Colon (tissue), 2 donors: ENCODE data around the gene RCOR1.
"Not testable (repeated sequence)": the region's sequence is repeated elsewhere in the genome, so short reads cannot be mapped to it uniquely, and the experiment has no call there.

Experiments used
- FAIRE-seq: peaks from 2 replicates; lab custom pipeline; 2012; peaks lifted over from hg19 to GRCh38; lab: Jason Lieb, UNC
- donor health status: control.
- donor health status: control.

Gene RCOR1

DNA sequence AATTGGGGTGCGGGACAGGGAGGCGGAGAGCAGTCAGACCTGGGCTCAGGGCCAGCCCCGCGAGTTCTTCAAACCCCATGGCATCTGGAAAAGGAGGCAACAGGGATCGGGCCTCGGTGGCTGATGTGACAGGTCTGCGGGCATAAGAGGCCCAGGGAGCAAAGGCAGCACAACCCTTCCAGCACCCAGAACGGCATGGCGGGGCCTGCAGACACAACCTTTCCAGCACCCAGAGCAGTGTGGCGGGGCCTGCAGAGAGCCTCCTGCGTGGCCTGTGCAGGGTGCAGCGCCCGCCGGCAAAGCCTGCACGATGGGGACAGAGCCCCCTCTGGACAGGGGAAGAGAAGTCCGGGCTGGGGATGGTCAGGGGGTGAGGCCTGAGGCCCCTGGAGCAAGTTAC, 158.6 kb downstream of the RCOR1 start:
- no peak for FAIRE-seq

DNA sequence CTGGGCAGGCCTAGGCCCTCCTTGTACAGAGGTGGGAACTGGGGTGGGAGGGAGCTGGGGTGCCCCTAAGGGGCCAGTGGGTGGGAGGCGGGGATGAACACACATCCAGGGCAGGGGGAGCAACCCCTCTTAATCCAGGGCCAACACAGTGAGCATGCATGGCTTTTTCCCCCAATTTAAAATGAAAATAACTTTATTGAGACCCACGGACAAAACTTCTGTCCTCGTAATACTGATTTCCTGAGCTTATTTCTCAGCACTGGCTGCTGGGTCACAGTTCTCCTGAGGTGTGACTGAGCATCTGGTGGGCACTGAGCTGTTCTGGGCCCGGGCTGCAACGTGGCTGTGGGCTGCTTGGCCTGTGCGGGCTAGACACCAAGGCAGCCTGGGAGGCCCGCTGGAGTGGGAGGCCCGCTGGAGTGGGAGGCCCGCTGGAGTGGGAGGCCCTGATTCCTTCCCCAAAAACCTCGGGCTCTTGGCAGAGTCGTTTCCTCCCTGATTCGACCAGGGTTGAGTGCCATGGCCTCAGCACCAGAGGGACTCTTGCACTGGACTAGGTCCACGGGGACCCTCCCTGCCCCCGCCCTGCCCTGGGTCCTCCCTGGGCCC, 159.9 kb downstream of the RCOR1 start:
- no peak for FAIRE-seq

DNA sequence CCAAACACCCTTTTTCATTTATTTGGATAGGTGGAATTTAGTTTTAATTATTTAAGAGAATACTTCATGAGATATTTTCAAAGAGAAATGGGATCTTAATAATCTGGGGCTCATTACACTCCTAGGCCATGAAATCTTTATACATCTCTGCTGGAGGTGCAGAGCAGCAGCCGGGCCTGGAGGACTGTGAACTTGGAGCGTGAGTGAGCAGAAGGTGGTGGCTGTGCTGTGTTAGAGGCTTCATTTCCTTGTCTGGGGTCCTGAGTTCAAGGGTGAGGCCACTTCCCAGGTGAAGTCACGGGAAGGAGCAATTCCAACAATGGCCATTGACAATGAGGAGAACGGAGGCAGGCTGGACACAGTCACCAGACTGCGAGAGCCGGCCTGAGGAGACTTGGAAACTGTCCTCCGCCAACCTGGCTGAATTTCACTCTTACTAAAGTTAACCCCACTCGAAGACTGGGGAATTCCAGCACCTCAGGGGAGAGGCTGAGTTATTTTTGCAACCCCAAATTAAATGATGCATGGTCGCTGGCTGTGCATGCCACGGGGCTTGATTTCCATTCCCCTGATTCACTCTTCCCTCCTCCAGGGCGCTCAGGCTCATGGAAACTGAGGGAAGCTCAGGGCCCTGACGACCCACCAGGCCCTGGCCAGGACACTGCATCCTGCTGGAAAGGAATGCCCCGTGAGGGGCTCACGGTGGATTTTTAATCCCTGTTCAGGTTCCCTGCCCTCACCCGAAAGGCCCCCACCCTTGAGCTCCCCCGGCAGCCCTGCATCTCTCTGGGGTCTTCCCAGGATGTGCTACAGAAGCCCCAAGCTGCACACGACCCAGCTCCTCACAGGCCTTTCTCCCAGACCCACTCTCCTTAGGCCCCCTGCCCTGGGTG, 162.2 kb downstream of the RCOR1 start:
- FAIRE-seq = no peak

DNA sequence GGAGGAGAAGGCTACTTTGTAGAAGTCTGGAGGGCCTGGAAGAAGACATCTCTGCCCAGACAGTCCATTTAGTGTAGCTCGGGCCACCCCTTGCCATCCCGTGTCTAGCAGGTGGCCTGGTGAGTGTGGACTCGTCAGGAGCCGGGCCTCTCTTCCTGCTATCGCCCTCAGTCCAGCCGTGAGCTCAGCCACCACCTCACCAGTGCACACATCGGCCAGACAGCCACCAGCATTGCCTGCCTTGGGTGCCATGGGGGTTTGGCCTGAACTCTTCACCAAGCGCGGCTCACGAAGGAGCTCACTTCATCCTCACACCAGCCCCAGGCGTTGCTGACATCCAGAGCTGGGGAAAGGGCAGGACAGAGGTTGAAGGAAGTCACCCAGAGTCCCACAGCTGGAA, 165.2 kb downstream of the RCOR1 start:
- no peak for FAIRE-seq

DNA sequence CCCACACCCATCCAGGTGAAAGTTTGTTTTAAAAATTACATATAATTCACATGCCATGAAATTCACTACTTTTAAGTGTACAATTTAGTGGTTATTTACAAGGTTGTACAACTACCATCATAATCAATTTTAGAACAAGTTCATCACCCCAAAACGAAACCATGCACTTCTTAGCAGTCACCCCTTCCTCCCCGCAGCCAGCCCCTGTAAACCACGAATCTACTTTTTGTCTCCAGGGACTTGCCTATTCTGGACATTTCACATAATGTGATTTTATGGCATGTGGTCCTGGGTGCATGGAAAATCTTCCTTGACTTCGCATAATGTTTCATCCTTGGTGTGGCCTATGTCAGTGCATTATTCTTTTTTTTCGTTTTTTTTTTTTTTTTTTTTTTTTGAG, 165.6 kb downstream of the RCOR1 start:
- no peak for FAIRE-seq

DNA sequence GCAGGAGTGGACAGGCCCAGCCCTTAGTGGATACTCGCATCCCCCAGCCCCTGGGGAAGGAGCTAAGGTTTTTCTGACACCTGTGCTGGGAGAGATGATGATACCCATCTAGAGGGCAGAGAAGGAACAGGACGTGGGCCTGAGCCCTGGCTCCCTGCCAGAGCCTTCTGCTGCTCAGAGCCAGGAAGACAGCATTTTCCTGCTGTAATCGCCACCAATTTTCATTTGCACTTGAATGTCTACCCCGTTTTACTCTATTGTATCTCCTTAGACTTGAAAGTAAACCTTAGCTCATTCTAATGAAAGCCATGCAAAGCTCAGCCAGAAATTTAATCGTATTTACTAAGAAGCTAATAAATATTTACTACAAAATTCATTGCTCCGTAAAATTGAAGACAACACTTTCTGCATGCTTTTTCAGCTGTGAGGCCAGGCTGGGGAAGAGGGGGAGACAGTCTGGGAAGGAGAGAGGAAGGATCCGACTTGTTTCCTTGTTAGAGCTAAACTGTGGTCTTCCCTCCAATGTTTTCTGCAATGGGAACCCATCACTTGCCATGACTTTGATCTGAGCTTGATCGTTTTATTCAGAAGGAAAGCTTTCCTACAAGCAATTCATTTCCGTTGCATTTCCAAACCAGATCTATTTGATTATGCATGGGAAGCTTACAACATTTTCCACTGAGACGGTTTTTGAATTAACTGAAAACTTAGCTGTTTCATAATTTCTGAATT, 167.2 kb downstream of the RCOR1 start:
- FAIRE-seq = no peak

DNA sequence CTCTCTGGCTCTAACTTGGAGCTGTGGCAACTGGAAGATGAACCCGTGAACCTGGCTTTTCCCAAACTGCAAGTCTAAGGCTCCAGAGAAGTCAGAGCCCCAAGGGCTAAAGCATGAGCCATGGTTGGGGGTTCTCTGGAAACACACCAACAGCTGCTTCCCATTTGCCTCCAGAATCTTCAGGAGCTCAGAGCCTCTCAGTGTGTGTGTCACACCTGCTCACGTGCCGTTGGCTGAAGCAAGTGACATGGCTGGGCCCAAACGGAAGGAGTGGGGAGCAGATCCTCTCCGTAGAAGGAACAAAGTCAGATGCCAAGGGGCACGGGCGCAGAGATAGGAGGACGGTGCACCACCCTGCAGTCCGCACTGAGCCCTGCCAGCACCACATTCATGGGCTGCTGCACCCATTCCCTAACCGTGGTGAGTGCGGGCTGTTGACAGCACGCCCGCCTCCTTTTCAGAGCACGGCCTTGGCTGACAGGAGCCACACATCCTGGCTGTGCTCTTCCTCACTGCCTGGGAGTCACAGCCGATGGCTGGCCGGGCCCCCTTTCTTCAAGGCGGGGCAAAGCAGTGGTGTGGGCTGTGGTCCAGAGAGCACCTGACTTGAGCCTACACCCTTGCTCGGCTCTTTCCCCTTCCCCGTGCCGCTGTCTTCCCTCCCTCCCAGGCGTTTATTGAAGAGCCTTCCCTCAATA, 168.2 kb downstream of the RCOR1 start:
- no peak for FAIRE-seq

DNA sequence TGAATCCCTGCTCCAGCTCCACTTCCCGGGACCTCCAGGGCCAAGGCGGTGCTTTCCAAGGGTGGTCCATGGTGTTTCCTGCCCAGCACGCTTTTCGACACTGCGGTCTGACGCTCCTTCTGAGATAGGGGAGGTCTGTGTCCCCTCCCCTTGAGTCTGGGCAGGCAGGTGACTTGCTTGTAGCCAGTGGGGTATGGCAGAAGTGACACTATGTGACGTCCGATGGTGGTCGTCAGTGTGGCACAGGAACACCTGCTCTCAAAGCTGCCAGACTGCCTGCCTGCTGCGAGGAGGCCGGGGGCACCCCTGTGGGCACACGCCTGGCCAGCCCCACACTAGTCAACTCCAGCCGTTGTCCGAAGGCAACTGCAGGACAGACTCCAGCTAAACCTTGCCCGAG, 168.8 kb downstream of the RCOR1 start:
- no peak for FAIRE-seq

DNA sequence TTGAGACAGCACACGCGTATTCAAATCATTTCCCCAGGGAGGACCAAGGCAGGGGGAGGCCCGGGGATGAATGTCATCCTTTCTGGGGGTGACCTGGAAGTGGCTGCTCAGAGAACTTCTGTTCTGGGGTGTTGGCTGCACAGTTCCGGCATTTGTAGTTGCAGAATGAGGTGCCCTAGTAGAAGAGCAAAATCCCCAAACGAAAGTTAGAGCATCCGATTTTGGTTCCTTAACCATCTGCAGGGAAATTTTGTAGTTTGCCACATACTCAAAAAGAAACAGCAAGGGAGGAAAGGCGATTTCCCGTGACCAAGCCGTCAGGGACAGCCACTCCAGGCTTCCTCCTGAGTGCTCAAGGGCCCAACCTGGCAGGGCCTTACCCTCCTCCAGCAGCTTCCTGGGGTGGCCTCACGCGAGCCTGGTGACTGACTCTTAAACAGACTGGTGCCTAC, 171.8 kb downstream of the RCOR1 start:
- no peak for FAIRE-seq

DNA sequence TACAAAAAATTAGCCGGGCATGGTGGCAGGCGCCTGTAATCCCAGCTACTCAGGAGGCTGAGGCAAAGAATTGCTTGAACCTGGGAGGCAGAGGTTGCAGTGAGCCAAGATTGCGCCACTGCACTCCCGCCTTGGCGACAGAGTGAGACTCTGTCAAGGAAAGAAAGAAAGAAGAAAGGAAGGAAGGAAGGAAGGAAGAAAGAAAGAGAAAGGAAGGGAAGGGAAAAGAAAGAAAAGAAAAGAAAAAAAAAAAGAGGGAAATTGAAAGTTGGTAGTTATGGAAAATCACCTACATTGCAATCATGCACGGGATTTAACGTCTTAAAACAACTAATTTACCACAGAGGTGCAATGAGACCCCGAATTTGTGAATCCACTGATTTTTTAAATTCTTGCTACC, 173.3 kb downstream of the RCOR1 start:
- not testable (repeated sequence) for FAIRE-seq

DNA sequence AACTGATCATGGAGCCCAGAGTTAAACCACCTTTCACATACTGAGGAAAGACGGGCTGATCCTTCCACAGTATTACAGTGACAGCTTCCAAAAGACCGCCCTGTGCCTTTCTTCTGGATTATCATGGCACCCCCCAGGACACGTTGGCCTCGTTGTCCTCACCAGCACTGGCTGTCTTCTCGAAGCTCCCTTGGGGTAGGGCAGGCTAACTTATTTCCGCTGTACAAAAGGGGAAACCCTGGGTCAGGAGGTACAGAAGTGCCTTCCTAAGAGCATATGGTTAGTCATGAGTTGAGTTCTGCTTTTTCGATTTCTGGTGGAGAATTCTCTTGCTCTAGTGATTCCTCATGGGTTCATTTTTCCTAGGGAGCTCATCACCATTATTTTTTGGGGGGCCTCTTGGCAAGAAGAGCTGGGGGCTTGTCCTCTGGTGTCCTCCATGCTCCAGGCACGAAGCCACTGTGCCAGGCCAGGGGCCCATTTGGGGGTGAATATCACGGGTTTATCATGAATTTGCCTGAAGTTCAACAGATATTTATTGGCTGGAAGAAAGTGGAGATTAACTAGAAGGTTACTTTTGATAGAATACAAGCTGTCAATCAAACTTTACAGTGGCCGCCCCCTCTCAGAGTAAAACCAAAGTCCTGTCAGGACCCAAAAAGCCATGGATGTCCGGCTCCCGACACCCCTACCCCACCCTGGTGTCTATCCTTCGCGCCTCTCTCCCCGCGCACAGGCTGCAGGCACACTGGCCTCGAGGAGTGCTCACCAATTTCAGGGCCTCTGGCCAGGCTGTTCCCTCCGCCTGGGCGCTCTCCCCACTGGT, 176.0 kb downstream of the RCOR1 start:
- FAIRE-seq = no peak

DNA sequence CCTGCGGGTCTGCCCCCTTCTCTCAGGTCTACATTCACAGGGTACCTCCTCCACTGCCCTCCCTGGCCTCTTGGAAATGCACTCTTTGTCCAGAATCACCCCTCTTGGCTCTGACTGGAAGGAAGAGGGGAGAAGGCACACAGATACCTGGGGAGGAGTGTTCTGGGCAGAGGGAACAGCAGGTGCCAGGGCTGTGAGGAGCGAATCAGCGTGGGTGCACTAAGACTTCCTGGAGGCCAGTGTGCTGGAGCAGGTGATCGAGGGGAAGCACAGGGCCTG, 176.5 kb downstream of the RCOR1 start:
- FAIRE-seq = no peak

DNA sequence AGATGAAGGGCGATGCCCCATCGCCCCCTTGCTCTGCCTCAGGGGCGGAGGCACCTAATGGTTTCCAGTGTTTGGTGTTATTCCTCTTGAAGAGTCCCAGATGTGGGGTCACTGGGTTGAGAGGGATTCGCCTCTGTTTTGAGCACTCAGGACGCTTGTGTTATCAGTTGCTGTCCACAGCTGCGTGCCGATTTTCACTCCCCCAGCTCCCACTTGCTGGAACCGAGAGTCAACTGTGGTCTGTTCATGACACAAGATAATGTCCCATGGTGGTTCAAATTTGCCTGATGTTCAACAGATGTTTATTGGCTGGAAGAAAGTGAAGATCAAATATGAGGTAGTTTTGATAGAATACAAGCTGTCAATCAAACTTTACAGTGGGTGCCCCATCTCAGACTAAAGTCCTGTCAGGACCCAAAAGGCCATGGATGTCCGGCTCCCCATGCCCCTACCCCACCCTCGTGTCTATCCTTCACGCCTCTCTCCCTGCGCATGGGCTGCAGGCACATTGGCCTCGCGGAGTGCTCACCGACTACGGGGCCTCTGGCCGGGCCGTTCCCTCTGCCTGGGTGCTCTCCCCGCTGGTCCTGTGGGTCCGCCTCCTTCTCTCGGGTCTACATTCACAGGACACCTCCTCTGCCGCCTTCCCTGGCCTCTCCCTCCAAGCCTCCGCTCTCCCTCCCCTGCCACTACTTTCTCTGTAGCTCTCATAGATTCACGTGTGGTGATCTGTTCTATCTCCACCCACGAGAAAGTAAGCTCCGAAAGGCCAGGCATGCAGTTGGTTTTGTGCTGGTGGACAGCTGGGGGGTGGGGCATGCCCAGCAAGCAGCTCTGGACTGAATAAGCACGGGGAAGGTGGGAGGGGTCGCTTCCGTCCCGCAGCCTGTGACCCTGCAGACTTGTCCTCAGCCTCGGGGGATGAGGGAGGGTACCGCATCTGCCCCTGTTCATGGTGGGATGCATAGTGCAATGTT, 178.0 kb downstream of the RCOR1 start:
- no peak for FAIRE-seq

DNA sequence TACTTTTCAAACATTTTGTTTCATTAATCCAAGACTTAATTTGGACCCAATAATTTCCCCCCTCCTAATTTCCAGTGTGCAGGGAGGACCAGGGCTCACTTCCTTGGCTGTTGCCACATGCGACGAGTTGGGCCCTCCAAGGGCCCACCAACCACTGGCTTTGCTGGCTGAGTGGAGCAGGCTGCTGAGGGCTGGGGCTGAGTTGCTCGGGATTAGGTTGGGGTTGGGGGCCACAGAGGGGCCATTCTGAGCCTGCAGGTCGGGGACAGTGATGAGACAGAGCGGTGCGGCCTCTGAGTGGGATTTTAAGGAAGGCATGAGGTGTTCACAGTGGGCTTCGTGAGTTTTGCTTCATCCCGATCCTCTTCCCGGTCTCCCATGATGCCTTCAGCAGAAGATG, 178.7 kb downstream of the RCOR1 start:
- no peak for FAIRE-seq

DNA sequence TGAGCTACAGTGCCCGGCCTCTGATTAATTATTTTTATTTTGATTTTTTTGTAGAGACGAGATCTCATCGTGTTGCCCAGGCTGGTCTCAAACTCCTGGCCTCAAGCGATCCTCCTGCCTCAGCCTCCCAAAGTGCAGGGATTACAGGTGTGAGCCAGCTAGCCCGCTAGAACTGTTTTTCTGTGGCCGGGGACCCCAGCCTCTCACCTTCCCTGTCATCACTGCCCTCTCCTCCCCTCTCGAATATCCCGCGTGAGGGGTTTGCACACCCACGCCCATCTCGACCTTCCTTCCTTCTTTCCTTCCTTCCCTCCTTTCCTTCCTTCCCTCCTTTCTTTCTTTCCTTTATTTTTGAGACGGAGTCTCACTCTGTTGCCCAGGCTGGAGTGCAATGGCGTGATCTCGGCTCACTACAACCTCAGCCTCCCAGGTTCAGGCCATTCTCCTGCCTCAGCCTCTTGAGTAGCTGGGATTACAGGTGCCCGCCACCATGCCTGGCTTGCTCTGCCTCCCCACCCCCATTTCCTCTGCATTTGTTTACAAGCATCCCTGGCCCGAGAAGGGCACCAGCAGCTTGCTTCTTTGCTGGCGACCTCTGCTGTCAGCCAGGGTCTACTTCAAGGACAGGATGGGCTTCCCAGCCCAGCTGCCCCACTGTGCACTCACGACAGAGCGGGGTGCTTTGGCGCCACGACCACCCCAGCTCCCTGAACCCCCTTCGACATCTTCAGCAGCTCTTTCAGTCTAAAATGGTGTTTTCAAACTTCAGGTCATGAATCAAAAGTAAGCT, 180.5 kb downstream of the RCOR1 start:
- no peak for FAIRE-seq

DNA sequence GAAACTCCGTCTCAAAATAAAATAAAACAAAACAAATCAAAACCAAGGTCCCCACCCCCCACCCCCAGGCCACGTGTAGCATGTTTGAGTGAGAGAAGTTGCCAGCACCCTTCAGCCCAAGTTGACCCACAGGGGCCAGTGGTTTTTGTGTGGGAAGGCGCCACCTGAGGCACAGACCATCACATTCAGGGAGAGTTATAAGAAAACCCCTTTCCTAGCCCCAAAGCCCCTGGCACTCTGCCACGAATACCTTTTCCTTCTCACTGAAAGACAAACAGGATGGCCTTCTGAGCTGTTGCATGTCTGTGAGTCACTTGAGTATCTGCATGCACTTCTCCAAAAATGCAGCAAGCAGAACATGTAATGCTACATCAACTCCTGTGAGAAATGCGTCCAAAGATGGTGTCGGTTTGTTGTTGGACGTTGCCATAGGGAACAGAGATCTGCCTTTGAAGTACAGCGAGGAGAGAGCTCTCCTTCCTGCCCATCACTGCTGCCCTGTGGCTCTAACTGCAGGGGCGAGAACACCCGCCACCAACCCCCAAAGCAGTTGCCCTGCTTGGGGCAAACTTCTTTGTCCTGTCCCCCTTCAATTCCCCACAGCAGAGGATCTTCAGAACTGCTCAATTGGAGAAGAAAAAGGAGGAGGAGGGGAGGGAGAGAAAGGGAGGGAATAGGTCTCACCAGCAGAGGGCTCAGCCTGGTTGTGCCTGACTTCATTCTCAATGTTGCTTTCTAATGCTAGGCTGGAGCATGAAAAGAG, 182.1 kb downstream of the RCOR1 start:
- FAIRE-seq = no peak

DNA sequence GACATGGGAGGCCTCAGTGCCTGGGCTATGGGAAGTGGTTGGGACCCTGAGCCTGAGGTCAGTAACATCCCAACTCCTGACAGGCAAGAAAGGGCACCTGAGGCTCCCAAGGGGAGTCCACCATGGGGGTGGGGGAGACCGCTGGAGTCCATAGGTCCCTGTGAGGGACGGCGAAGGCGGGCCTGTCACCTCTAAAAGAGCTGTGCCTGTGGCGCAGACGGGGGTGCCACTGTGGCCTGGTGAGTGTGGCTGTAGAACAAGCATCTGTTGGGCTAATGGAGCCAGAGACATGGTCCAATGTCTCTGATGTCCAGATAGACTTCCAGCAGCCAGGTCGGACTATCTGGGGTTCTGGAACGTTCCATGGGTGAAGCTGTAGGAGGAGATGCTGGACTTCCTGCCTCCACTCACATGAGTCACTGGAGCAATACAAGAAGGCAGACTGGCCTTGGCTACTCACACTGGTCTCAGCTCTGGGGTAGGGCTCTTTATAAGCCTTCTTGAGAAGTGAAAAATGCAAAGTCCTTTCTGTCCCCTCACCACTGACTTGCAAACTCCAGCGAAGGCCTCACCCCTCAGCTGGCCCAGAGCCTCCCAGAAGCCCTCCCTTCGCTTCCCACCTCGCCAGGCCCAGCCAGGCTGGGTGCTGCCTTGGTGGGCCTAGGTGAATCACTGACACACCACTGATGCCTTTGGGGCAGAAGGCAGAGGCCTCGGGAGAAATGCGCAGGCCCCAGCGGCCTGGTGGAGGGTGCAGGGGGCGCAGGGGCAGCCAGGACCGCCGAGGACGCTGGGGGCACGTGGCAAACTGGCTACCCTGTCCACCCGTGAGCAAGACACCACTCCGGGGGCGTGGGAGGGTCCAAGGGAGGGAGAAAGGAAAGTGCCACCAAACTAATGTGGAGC, 183.7 kb downstream of the RCOR1 start:
- FAIRE-seq = no peak
